ENCODE results near the gene IL37.
"Not testable (repeated sequence)": the region's sequence is repeated elsewhere in the genome, so short reads cannot be mapped to it uniquely, and the experiment has no call there.

The IL37 gene

DNA sequence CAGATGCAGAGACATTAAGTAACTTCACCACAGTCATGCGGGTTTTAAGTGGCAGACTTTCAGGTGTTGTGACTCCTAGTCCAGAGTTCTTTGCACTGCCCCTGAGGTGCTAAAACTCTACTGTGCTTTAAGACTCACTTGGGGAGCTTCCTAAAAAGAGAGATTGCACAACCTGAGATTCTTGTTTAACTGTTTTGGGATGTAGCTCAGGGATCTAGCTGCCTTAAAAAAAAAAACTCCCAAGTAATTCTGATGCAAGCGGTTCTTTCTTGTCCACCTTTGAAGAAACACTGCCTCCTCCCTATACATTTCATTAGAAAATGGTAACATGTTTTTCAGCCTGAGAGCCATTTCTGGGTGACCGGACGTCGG, 13.0 kb downstream of the IL37 start:
- no peak for DNase-seq

DNA sequence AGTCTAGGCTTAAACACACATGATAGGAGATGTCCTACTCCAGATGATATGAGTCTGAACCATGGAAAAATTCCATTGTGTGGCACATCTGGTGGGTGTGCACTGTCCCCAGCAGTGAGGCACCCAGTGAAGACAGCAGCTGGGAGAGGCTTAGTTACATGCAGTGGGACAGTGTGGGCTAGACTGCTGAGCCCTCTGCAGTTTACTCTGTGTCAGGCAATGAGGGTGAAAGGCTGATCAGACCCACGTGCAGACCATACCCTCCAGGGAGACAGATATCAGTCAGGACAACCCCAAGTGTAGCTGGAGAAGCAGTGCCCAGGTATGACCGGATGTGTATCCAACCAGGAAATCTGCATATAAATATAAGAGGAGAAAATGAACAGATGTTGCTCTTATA, 13.4 kb downstream of the IL37 start:
- DNase-seq: no peak

DNA sequence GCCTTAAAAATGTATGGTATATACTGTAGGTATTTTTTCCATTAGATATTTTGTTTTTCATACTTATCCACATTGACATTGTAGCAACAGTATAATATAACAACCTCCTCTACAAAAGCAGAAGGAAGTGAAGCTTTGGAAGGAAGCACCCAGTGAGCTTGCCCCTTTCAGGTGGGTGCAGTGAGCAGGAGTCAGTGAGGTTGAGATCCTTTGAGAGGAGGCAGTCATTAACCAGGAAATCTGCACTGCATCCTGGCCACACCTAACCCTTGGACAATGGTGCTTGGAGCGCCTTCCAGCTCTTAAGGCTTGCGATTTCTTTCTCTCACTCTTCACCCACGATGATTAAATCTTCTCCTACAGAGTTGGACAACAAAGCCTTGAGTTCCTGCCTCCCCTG, 13.9 kb downstream of the IL37 start:
- DNase-seq: no peak

DNA sequence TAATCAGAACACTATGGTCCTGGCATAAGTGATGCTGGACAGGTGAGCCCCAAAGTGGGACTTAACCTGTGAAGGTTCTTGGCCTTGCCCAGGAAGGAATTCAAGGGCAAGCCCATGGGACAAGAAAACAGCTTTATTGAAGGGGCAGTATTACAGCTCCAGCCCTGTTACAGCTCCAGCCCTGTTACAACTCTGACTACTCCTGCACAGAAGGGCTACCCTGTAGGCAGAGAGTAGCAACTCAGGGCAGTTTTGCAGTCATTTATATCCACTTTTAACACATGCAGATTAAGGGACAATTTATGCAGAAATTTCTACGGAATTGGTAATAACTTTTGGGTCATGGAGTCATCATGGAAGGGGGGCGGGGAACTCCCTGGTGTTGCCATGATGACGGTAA, 15.7 kb downstream of the IL37 start:
- DNase-seq: no peak

DNA sequence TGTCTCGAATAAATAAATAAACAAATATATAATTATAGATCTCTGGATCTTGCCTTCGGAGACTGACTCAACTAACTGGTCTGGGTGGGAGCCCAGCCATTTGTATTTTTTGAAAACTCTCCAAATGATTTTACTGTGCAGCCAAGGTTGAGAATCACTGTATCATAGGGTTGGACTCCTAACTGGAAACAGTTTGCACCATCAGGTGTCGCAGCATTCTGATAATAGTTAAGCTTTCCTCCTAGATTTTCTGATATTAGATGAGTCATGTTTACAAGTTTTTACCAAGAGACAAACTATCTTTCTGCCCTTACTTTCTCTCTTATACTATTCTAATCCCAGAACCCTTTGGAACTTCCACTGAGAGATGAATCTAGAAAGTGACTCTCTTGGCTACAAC, 16.8 kb downstream of the IL37 start:
- no peak for DNase-seq

DNA sequence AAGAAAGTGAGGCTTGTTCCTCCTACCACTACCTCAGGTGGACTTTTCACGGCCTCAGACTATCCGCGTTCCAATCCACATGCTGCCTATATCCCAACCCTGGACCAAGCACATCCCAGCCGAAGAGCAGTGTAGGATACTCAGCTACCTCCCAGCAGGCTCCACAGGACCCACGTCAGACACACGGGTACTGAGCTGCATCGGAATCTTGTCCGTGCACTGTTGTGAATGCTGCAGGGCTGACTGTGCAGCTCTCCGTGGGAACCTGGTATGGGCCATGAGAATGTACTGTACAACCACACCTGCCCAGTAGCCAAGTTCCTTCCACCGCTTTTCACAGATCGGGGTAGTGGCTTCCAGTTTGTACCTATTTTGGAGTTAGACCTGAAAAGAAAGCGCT, 22.3 kb downstream of the IL37 start:
- no peak for DNase-seq

DNA sequence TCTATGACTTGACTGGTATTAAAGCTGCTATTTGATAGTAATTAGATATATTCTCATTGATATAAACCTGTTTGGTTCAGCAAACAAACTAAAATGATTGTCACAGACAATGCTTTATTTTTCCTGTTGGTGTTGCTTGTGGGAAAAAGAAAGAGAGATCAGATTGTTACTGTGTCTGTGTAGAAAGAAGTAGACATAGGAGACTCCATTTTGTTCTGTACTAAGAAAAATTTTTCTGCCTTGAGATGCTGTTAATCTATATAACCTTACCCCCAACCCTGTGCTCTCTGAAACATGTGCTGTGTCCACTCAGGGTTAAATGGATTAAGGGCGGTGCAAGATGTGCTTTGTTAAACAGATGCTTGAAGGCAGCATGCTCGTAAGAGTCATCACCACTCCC, 23.2 kb downstream of the IL37 start:
- DNase-seq: not testable (repeated sequence)

DNA sequence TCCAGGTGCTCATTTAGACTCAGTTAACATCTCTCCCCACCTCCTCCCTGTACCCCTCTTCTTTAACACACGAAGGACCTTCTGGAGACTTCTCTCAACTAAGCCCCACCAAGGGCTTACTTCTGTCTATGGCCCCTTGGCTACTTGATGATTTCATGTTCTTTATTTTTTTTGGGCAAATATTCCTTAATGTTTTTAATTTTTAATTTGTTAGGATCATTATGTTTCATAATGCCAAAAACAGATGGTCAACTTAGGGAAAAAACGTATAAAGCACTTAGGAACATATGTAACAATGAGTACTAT, 25.9 kb downstream of the IL37 start:
- DNase-seq: no peak

DNA sequence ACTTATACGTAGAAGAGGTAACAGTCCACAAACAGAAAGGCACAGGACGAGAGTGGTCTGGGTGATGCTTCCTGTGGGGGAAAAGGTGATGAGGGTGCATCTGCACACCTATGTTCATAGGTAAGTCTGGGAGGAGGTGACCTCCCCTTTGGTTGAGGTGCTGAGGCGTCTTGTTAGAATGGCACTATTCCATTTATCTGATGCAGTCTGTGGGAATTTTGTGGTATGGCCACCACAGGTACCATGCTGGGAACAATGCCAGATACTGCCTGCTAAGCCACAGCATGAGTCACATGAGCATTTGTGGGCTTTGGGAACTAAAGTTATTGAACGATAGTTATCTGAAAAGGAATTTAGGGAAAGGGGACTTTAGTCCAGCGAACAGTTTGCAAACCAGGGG, 27.9 kb downstream of the IL37 start:
- DNase-seq: peak; percentile 31

DNA sequence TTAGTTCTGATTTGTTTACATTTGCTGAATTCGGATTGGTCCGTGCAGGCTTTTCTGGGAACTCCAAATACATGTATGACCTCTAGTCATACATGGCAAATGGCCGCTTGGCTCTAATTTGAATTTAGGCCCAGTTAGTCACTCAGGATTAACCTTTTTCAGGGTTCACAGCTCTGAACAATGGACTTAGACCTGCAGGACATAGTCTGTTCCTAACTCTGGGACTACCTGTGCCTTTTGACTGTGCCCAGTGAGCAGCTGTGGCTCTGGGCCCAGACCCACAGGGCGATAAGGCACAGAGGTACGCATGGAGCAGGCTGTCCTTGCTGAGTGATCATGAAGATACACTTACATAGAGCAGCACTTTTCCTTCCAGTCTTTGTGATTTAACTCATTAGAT, 28.5 kb downstream of the IL37 start:
- no peak for DNase-seq

DNA sequence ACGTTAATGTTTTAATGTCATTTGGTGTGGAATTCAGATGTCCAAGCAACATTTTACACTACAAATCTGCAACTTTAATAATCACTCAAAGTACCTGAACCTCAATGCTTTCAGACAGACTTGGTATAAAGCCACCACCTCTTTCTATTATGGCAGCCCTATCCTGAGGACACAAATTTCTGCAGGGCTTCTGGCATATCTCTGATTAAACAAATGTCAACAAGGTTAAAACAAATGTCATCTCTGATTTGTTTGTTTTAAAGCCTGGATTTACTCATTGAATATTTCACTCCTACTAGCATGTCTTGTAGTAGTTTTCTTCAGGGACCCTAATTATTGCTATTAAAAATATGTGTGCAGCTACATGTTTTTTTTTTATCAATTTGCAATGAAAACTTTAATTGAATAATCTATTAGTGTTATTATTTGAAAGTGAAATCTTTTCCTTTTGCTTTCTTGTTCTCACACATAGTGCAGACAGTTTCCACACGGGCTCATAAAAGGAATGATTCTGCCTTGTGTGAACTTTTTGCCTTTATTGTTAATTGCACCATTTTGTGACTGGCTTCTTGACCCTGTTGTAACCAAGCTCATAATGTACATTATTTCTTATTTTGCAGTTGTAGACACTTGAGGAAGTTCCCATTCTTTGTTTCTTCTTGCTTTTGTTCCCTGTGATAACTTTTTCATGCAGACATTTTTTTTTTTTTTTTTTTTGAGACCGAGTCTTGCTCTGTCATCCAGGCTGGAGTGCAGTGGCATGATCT, 30.1 kb downstream of the IL37 start:
- no peak for DNase-seq

DNA sequence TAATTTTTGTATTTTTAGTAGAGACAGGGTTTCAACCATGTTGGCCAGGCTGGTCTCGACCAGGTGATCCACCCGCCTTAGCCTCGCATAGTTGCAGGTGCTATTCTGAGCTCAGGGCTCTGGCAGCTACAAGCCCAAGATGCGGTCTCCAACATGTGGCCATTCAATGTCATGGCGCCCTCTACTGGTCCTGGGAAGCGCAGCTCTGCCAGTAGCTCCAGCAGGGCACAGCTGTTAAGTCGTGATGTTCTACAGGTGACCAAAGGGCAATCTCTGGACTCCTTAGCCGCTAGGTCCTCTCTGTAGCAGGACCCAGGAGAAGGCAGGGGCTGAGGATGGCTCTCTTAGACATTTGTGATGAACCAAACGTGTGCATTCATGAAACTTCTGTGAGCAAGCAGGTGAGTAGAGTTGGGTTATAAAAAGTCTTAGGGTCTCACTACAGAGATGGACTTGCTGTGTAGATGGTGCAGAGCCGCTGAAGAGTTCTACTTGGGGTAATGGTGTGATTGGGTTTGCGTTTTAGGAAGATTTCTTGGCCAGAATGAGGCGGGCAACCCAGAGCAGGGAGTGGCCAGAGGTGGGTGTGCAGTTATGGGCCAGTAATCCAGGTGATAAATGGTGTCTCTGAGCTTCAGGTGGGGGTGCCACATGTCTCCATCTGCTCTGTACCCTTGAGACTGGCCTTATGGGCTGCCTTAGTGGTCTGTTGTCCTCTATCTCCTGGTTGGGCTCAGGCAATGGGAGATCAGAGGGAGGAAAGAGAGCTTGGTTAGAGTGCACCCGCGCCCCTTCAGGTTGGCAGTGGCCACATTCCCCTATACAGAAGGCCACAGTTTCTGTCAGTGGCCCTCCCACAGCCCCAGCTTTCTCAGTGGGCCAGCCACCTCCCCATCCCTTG, 31.0 kb downstream of the IL37 start:
- peak; percentile 67 for DNase-seq

DNA sequence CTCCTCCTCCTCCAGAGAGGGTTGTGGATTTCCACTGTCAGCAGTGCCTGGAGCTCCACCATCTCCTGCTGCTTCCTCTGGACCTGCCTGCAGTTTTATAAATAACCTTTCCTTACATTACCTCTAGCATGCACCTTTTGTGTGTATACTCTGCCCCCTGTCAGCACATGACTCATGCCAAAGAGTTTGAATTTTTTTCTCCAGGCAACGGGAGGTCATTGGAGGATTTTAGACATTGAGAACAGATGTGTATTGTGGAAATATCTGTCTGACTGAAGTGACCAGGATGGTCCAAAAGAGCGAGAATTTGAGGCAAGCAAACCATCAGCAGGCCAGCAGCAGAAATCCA, 31.7 kb downstream of the IL37 start:
- DNase-seq: no peak

DNA sequence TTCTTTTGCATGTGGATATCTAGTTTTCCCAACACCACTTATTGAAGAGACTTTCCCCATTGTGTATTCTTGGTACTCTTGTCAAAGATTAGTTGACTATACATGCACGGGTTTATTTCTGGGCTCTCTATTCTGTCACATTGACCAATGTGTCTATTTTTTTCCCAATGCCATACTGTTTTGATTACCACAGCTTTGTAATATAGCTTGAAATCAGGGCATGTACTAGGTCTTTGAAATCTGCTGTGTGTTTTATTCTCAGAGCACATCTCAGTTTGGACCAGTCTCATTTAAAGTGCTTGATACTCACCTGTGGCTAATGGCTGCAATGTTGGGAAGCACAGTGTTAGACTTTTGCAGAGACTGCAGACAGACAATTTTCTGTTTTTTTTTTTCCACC, 34.0 kb downstream of the IL37 start:
- no peak for DNase-seq

DNA sequence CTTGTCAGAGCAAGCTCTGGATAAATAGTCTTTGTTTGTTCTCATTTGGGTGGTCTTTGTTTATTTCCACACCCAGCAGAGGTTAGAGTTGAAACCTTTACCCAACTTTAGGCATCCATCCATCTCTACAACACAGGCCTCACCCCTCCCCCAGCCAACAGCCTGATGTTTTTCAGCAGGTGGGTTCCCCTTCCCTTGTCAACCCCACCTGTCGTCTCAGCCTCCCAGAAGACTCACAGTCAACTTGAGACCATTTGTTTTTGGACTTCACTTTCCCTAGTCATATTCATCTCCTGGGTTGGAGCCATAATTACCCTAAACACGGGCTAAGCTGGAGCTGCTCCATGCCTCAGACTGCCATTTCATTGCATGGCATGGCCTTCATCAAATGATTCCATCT, 35.1 kb downstream of the IL37 start:
- DNase-seq: no peak

DNA sequence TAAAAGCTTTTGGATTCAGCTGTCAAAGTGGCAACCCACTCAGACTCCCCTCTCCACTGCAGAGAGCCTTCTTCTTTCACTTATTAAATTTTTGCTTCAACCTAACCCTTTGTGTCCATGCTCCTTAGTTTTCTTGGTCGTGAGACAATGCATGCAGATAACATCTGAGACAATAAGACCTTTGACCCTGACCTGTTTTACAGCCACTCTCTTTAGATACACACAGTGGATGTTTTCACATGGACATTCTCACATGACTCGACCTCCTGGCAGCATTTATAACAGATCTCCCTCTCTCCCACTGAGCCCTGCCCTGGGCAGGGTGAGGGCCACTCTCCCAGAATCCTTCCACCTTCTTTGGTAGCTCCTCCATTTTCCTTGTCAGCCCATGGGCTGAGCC, 36.4 kb downstream of the IL37 start:
- no peak for DNase-seq

DNA sequence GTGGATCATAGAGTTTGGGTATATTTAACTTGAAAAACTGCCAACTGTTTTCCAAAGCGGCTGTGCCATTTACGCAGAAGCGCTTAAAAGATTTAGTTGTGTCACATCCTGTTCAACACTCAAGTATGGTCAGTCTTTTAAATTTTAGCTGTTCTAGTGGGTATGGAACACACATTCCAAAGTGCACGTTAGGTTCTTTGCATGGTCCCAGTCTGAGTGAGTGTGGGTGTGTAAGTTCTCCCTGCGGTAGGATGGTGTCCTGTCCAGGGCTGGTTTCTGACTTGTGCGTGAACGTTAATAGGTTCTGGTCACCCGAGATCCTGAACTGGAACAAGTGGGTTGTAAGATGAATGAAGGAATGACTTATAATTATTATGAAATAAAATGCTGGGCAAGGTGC, 38.5 kb downstream of the IL37 start:
- no peak for DNase-seq

DNA sequence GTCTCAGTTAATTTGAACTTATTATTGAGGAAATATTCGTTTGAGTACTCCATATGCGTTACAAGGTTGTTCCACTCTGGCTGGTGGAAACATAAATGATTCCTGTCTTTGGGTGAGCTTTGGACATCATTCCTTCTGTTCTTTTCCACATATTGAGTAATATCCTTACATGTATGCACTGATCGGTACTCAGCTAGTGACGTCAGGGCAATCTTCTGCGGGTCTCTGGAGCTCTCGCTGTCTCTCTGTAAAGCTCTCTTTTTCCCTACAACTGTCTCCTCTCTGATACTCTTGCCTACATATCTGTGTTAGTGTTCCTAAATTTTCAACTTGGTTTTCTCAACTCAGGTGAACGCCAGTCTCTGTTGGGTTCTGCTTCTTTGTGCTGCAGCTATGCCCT, 43.4 kb downstream of the IL37 start:
- no peak for DNase-seq

DNA sequence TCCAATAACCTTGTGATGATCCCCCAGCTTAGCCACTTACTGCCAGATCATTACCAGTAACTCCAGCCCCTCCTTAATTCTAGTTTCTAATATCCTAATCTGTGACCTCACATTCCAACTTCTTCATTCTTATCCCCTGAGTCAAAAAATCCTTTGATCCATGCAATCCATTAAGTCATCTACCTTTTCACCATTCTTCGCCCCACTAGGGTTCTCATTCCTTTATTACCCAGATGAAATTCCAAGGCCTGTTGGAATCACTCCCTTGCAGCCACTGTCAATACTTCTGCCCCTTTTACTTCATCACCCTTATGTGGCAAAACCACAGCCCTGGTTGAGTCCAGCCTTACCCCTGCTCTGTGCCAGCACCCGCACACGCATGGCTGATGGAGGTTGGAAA, 46.5 kb downstream of the IL37 start:
- no peak for DNase-seq

DNA sequence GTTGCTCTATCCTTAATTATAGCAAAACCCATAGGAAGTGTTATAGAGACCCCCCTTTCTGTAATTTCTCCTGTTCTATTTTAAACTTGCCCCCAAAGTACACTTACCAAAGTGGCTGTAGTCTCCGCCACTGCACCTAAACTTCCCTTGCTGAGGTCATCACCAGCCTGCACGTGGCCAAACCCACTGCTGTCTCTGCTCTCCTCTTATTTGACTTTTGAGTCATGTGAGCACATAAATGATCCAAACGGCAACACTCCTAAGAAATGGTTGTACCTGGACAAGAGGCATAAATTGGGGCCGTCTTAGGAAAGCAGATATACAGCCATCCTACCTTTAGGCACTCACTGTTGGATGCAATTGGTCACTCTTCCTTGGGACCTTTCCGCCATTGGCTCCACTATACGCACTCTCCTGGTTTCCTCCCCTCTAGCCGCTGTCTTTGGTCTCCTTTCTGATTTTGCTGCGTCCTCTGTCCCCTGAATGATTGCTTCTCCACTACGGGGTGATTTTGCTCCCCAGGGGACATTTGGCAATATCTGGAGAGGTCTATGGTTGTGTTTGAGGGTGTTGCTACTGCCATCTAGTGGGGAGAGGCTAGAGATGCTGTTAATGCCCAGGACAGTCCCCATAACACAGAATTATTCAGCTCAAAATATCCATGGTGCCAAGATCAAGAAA, 47.6 kb downstream of the IL37 start:
- peak; percentile 61 for DNase-seq

DNA sequence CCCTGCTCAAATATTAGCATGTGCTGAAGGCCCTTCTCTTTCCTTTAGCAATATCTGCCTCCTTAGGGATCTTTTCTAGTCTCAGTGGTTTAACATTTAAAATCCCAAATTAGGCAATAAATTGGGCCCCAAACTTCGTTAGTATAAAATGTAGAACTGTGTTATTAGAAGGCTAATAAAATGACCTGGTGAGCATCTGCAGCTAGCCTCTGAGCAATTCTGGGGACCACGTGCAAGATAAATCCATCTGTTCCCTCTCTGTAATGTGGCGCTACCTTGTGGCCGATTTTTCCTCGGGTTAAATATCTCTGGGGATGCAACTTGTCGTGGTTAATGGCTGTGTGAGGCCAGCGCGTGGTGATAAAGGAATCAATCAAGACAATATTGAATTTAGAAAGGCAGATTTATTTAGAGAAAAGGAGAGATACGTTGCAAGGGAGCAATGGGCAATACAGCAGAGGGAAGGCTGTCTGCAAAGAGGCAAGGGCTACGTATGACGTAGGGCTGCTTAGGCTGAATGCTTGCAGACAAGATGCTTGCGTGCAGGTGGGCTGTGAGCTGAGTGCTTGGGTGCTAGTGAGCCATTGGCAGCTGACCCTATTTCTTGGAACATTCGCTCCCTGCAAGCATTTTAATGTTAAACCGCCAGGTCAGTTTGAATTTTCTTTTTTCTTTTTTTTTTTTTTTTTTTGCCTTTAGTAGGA, 48.3 kb downstream of the IL37 start:
- no peak for DNase-seq

DNA sequence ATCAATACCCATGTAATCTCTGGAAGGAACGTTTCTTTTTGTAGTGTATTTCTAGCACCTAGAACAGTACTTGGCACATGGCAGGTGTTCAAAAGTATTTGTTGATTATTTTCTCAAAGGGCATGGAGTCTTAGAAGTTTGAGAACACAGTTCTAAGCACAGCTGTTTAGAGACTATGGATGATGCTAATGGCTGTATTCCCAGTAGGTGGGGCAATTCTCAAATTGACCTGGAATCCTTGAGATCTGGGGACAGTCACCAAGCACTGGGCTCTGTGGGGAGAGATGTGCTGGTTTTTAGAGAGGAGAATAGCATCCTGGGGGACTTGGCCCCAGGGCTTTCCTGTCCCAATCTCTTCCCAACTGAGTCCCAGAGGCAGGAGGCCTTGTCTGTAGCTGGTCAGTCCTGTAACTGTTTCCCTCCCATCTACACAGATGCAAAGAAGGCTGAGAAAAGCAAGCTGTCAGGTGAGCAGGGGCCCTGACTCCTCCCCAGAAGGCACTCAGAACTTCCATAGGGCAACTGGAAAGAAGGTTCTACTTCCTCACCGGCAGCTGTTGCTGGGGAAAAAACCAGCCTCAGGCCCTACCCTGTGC, 49.4 kb downstream of the IL37 start:
- DNase-seq: no peak

Data from CD4-positive, alpha-beta T cell treated with Interleukin-12 subunit alpha and Interleukin-12 subunit beta, for 1 hour (primary cell).